ENCODE results near the gene PFKFB4. TPM values are rescaled to one million over a fixed set of nuclear protein-coding genes. Genes with fewer than 3 reads are reported as not detected.

The PFKFB4 gene
- total and polyA plus RNA-seq, 2 of the 8 experiments (the other 6 are each of a cell fraction or from before 2014, with no cell fraction given): 10.7 to 20.1 TPM

DNA sequence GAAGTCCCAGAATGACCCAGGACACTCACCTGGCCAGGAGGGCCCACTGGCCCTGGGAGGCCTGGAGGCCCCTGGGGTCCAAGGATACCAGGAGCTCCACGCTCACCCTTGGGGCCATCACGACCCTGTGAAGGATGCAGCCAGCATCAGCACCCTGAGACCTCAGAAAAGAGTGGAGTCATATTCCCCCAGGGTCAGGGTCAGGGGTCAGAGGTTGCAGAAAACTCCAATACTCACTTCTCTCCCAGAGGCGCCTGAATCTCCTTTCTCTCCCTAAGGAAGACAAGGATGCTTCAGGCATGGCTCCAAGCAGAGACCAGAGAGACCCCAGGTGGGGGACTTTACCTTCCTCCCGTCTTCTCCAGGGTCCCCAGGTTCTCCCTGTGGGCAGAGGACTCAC, 20.0 kb upstream of the PFKFB4 start (continued):
- TF ChIP-seq SP2 (IDR thresholded peaks at IDR 0.05; ENCODE audit: low read length): no peak
- no peak for TF ChIP-seq BCL11A (IDR thresholded peaks at IDR 0.05; ENCODE audit: low read depth in 2 of 2, low read length in 2 of 2)
- TF ChIP-seq, protein P1, sequence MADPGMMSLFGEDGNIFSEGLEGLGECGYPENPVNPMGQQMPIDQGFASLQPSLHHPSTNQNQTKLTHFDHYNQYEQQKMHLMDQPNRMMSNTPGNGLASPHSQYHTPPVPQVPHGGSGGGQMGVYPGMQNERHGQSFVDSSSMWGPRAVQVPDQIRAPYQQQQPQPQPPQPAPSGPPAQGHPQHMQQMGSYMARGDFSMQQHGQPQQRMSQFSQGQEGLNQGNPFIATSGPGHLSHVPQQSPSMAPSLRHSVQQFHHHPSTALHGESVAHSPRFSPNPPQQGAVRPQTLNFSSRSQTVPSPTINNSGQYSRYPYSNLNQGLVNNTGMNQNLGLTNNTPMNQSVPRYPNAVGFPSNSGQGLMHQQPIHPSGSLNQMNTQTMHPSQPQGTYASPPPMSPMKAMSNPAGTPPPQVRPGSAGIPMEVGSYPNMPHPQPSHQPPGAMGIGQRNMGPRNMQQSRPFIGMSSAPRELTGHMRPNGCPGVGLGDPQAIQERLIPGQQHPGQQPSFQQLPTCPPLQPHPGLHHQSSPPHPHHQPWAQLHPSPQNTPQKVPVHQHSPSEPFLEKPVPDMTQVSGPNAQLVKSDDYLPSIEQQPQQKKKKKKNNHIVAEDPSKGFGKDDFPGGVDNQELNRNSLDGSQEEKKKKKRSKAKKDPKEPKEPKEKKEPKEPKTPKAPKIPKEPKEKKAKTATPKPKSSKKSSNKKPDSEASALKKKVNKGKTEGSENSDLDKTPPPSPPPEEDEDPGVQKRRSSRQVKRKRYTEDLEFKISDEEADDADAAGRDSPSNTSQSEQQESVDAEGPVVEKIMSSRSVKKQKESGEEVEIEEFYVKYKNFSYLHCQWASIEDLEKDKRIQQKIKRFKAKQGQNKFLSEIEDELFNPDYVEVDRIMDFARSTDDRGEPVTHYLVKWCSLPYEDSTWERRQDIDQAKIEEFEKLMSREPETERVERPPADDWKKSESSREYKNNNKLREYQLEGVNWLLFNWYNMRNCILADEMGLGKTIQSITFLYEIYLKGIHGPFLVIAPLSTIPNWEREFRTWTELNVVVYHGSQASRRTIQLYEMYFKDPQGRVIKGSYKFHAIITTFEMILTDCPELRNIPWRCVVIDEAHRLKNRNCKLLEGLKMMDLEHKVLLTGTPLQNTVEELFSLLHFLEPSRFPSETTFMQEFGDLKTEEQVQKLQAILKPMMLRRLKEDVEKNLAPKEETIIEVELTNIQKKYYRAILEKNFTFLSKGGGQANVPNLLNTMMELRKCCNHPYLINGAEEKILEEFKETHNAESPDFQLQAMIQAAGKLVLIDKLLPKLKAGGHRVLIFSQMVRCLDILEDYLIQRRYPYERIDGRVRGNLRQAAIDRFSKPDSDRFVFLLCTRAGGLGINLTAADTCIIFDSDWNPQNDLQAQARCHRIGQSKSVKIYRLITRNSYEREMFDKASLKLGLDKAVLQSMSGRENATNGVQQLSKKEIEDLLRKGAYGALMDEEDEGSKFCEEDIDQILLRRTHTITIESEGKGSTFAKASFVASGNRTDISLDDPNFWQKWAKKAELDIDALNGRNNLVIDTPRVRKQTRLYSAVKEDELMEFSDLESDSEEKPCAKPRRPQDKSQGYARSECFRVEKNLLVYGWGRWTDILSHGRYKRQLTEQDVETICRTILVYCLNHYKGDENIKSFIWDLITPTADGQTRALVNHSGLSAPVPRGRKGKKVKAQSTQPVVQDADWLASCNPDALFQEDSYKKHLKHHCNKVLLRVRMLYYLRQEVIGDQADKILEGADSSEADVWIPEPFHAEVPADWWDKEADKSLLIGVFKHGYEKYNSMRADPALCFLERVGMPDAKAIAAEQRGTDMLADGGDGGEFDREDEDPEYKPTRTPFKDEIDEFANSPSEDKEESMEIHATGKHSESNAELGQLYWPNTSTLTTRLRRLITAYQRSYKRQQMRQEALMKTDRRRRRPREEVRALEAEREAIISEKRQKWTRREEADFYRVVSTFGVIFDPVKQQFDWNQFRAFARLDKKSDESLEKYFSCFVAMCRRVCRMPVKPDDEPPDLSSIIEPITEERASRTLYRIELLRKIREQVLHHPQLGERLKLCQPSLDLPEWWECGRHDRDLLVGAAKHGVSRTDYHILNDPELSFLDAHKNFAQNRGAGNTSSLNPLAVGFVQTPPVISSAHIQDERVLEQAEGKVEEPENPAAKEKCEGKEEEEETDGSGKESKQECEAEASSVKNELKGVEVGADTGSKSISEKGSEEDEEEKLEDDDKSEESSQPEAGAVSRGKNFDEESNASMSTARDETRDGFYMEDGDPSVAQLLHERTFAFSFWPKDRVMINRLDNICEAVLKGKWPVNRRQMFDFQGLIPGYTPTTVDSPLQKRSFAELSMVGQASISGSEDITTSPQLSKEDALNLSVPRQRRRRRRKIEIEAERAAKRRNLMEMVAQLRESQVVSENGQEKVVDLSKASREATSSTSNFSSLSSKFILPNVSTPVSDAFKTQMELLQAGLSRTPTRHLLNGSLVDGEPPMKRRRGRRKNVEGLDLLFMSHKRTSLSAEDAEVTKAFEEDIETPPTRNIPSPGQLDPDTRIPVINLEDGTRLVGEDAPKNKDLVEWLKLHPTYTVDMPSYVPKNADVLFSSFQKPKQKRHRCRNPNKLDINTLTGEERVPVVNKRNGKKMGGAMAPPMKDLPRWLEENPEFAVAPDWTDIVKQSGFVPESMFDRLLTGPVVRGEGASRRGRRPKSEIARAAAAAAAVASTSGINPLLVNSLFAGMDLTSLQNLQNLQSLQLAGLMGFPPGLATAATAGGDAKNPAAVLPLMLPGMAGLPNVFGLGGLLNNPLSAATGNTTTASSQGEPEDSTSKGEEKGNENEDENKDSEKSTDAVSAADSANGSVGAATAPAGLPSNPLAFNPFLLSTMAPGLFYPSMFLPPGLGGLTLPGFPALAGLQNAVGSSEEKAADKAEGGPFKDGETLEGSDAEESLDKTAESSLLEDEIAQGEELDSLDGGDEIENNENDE (IDR thresholded peaks at IDR 0.05; ENCODE audit: insufficient replicate concordance, low read length): no peak
- TF ChIP-seq CBX5 (IDR thresholded peaks at IDR 0.05; ENCODE audit: low read depth, low read length): no peak

Data from H1 (cell line).